Measurements from ENCODE around the gene MAGI1. TPM values are rescaled to one million over a fixed set of nuclear protein-coding genes. Genes with fewer than 3 reads are reported as not detected.

MAGI1 gene
- total RNA-seq, 4 donors from 2014 or later: 7.6 to 42.9 (median 37.0) TPM

DNA sequence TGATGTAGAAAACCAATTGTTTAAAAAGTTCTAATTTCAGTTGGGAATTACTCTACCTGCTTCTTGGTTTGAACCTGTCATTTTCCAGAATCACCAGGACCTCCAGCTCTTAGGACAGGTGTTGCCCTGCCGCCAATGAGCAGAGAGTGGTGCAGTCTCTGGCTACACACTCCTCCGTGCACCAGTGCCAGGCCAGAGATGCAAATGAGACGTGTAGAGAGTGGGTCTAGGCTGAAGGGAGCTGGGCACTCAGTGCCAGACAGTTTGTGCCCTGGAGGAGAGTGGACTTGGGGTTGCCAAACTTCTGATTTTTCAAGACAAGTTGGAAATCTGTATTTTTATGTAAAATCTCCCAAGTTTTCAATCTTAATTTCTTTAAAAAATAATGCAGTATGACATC, 566.2 kb downstream of the MAGI1 start:
- intact Hi-C loops (cut with DNase I; ENCODE audit: low total_unique reads): no loop called here
- no peak for TF ChIP-seq POLR2A (IDR thresholded peaks at IDR 0.05)
- TF ChIP-seq, protein P1, sequence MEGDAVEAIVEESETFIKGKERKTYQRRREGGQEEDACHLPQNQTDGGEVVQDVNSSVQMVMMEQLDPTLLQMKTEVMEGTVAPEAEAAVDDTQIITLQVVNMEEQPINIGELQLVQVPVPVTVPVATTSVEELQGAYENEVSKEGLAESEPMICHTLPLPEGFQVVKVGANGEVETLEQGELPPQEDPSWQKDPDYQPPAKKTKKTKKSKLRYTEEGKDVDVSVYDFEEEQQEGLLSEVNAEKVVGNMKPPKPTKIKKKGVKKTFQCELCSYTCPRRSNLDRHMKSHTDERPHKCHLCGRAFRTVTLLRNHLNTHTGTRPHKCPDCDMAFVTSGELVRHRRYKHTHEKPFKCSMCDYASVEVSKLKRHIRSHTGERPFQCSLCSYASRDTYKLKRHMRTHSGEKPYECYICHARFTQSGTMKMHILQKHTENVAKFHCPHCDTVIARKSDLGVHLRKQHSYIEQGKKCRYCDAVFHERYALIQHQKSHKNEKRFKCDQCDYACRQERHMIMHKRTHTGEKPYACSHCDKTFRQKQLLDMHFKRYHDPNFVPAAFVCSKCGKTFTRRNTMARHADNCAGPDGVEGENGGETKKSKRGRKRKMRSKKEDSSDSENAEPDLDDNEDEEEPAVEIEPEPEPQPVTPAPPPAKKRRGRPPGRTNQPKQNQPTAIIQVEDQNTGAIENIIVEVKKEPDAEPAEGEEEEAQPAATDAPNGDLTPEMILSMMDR (IDR thresholded peaks at IDR 0.05): no peak
- Histone ChIP-seq H3K36me3 (no peaks in the 10 kb centered on the region), H3K4me1 (no peaks in the 10 kb centered on the region), H3K27ac (no peak overlapping the region), H3K27me3 (no peaks in the 10 kb centered on the region), H3K4me3 (no peak overlapping the region), H3K9me3 (no peaks in the 10 kb centered on the region)
- no peak for DNase-seq

DNA sequence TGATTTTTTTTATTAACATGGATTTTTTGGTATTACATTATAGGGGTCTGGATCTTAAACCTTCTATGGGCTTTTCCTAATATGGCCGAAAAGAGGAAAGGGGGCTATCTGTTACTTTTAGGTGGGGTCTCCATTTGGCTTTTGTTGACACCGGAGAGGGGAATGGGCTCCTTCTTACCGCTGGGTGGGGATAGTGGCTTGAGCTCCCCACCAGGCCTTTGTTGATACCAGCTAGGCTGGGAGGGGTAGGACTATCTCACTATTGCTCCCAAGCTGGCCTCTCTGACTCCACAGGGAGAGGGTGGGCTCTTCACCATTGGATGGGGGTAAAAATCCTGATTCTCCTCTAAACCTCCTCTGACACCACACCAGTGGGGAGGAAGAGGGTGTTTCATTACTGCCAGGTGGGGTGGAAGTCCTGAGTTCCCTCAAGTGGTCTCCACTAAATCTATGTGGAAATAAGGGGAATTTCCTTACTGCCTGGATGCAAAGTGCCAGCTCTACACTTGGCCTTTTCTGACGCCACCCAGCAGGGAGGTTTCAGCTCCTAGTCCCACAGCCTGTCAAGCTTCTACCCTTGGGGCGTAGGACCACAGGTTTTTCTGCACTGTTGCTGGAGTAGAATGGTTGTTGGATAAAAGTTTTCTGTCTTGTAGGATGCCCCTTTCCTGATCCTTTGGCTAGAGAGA, 572.3 kb downstream of the MAGI1 start:
- no peak for DNase-seq
- no peaks in the 10 kb centered on the region for H3K36me3 ChIP-seq
- no peak overlapping the region for H3K4me3 ChIP-seq
- intact Hi-C loops (cut with DNase I; ENCODE audit: low total_unique reads): no loop called here
- TF ChIP-seq, protein P1 (IDR thresholded peaks at IDR 0.05): no peak
- no peak for TF ChIP-seq POLR2A (IDR thresholded peaks at IDR 0.05)
- no peaks in the 10 kb centered on the region for H3K9me3 ChIP-seq
- H3K27ac ChIP-seq: no peak overlapping the region
- H3K27me3 ChIP-seq: no peaks in the 10 kb centered on the region
- H3K4me1 ChIP-seq: no peaks in the 10 kb centered on the region

DNA sequence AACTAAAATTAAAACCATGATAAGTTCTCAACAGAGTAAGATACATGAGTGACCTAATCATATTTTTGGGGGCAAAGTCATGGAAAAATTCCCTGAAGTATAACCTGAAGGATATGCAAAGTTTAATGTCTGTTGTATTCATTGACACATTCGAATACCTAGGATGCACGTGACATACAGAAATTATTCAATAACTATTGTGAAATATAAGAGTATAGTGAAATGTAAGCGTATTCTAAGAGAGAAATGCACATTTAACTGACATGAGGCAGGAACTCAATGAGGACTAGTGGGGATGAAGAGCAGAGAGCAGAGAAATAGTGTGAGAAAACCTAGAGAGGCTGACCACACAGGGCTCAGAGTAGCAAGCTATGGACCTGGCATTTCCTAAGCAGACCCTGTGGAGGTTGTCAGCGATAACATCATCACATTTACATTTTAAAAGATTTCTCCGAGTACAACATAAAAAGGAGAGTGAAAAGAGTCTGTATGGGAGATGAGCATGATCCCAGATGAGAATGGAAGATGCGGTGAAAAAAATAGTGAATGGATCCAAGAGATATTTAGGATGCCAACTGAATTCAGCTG, 588.8 kb downstream of the MAGI1 start:
- intact Hi-C loops (cut with DNase I; ENCODE audit: low total_unique reads): no loop called here
- Histone ChIP-seq H3K27me3 (no peaks in the 10 kb centered on the region), H3K4me1 (no peaks in the 10 kb centered on the region), H3K4me3 (no peak overlapping the region), H3K27ac (no peak overlapping the region), H3K9me3 (no peaks in the 10 kb centered on the region), H3K36me3 (no peaks in the 10 kb centered on the region)
- DNase-seq: no peak
- TF ChIP-seq POLR2A (IDR thresholded peaks at IDR 0.05): no peak
- TF ChIP-seq, protein P1 (IDR thresholded peaks at IDR 0.05): no peak

DNA sequence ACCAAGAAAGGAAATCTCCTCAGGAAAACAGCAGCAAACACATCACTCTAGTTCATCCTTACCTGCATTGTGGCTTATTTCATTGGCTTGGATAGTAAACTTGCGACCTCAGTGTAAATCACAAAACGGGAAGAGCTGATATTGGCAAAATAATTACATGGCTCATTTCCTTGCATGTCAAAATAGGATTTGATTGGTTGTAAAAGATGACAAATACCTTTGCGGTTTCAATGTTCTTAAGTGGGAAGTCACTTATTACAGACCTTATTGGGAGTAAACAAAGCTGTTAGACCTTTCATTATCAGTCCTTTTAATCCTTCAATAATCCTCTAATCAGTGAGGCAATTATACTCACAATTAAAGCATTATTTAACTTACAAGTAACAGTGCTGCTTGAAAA, 590.6 kb downstream of the MAGI1 start:
- no peaks in the 10 kb centered on the region for H3K36me3 ChIP-seq
- intact Hi-C loops (cut with DNase I; ENCODE audit: low total_unique reads): no loop called here
- H3K27ac ChIP-seq: no peak overlapping the region
- no peaks in the 10 kb centered on the region for H3K27me3 ChIP-seq
- H3K4me1 ChIP-seq: no peaks in the 10 kb centered on the region
- DNase-seq: no peak
- no peaks in the 10 kb centered on the region for H3K9me3 ChIP-seq
- TF ChIP-seq, protein P1 (IDR thresholded peaks at IDR 0.05): no peak
- TF ChIP-seq POLR2A (IDR thresholded peaks at IDR 0.05): no peak
- H3K4me3 ChIP-seq: no peak overlapping the region

DNA sequence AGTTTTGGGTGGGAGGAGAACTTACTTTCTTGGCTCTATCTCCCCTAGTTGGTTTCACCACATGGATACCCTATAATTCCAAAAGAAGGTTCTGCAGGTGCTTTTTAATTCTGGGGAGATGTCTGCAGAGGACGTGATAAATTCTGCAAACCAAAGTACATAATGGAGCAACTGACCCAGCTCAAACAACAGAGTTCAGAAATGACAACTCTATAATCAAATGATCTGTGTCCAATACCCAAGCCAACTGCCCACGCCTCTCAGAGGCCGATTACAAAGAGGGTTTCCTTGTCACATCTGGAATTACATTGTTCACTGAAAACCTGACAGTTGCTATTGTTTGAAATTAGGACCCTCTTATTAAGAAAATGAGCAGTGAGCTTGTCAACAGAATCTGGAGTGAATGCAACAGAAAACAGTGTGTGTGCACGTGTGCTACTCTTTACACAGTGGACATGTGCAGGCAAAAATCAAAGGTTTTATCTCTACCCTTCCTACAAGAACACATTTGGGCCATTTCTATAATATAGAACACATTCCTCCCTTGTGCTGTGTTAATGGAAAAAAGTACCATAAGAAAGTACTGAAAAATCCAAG, 593.0 kb downstream of the MAGI1 start:
- Histone ChIP-seq H3K4me3 (no peak overlapping the region), H3K4me1 (no peaks in the 10 kb centered on the region), H3K27me3 (no peaks in the 10 kb centered on the region), H3K27ac (no peak overlapping the region), H3K9me3 (no peaks in the 10 kb centered on the region), H3K36me3 (no peaks in the 10 kb centered on the region)
- no peak for TF ChIP-seq POLR2A (IDR thresholded peaks at IDR 0.05)
- TF ChIP-seq, protein P1 (IDR thresholded peaks at IDR 0.05): no peak
- DNase-seq: no peak
- intact Hi-C loops (cut with DNase I; ENCODE audit: low total_unique reads): no loop called here

Measured in uterus (tissue), 4 donors.